ENCODE results near the gene CDK14.

DNA sequence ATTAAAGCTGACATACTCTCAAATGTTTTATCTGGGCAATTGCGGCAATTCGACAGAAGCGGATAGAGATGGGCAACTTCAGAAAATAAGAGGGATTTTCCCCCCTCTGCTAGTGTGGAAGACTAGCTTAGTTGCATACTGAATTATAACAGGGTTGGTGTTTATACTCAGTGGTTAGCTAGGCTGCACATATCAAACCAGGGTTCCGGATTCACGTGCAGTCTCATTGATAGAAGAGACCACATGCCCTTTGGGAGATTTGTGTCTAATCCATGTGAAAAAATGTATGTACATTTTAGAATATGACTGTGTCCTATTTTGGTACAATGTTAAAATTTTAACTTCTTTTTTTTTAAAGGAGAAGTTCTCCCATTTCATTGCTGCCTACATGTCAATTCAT lies 531.2 kb downstream of the CDK14 start:
- TF ChIP-seq, protein P1, sequence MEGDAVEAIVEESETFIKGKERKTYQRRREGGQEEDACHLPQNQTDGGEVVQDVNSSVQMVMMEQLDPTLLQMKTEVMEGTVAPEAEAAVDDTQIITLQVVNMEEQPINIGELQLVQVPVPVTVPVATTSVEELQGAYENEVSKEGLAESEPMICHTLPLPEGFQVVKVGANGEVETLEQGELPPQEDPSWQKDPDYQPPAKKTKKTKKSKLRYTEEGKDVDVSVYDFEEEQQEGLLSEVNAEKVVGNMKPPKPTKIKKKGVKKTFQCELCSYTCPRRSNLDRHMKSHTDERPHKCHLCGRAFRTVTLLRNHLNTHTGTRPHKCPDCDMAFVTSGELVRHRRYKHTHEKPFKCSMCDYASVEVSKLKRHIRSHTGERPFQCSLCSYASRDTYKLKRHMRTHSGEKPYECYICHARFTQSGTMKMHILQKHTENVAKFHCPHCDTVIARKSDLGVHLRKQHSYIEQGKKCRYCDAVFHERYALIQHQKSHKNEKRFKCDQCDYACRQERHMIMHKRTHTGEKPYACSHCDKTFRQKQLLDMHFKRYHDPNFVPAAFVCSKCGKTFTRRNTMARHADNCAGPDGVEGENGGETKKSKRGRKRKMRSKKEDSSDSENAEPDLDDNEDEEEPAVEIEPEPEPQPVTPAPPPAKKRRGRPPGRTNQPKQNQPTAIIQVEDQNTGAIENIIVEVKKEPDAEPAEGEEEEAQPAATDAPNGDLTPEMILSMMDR (IDR thresholded peaks at IDR 0.05), result no peak
- no peak for TF ChIP-seq POLR2A (IDR thresholded peaks at IDR 0.05)
